ENCODE measurements around the gene BLOC1S6. TPM values are rescaled to one million over a fixed set of nuclear protein-coding genes. Genes with fewer than 3 reads are reported as not detected.

Gene BLOC1S6
- polyA plus RNA-seq, 2 of the 4 experiments (the other 2 are of a cell fraction): 19.0 to 30.9 TPM

- Histone ChIP-seq H3K27ac (peak overlapping the region; percentile 81 to 86), H3K4me1 (peaks cover 84% of the 10 kb centered on the region)
These were observed 58.1 kb downstream of the BLOC1S6 start for GRCh38 chr15:45645026-45645980.

More at GRCh38 chr15:45645026-45645980, 58.1 kb downstream of the BLOC1S6 start:
- WGBS (ENCODE audit: missing lambda C conversion rate): 40% methylated on average over 9 of the region's 9 CpGs
- ATAC-seq: peak in 1 of 2 experiments; percentile 55; a peak in 3 of 6 replicates
- CTCF ChIA-PET: interaction anchor here (1.0 to 1.6 kb wide), 3 partner anchors 9 to 60 kb away, joined by 3 to 11 read pairs (median 3); no protein-coding TSS in a partner anchor
- Histone ChIP-seq H3K4me3 (no peak overlapping the region), H3K9me3 (no peaks in the 10 kb centered on the region), H3K4me2 (peak overlapping the region; percentile 70)
- TF ChIP-seq JUN (IDR thresholded peaks at IDR 0.05) (0 out of 5 replicates have a peak, but pooled peaks of 1 of the 2 experiments have one; percentile 30), KDM5A (IDR thresholded peaks at IDR 0.05) (no peak), SREBF2 (IDR thresholded peaks at IDR 0.05) (no peak), CEBPB (IDR thresholded peaks at IDR 0.05) (peak; percentile 72 to 89), RFX5 (IDR thresholded peaks at IDR 0.05) (no peak), EP300 (IDR thresholded peaks at IDR 0.05) (peak in 1 of 2 experiments; percentile 44; a peak in 1 of 5 replicates), RARB (CRISPR knock-in tag; IDR thresholded peaks at IDR 0.05) (no peak), GATA3 (IDR thresholded peaks at IDR 0.05; ENCODE audit: borderline replicate concordance) (peak; percentile 63; the same call in 1 of the 2 replicates), CBX2 (IDR thresholded peaks at IDR 0.05; ENCODE audit: borderline replicate concordance, low read depth) (no peak), FOSL2 (IDR thresholded peaks at IDR 0.05) (no peak), FOSL2 (CRISPR knock-in tag; IDR thresholded peaks at IDR 0.05) (peak; percentile 45; the same call in 1 of the 2 replicates), HDAC2 (IDR thresholded peaks at IDR 0.05) (no peak), CHD2 (IDR thresholded peaks at IDR 0.05; ENCODE audit: low read length, partially characterized antibody) (no peak), FOXS1 (CRISPR knock-in tag; IDR thresholded peaks at IDR 0.05) (no peak), HOXB13 (CRISPR knock-in tag; IDR thresholded peaks at IDR 0.05; ENCODE audit: low read depth) (no peak), HMGXB4 (CRISPR knock-in tag; IDR thresholded peaks at IDR 0.05; ENCODE audit: borderline replicate concordance) (no peak), MAZ (IDR thresholded peaks at IDR 0.05; ENCODE audit: borderline replicate concordance, low read depth, low read length) (no peak), HOXB5 (CRISPR knock-in tag; IDR thresholded peaks at IDR 0.05) (no peak), ZFP36 (IDR thresholded peaks at IDR 0.05; ENCODE audit: borderline replicate concordance, partially characterized antibody) (no peak), RCOR1 (IDR thresholded peaks at IDR 0.05; ENCODE audit: low read depth, low read length) (no peak), CTCF (IDR thresholded peaks at IDR 0.05) (no peak), NPAS2 (CRISPR knock-in tag; IDR thresholded peaks at IDR 0.05; ENCODE audit: borderline replicate concordance) (no peak), SMC3 (IDR thresholded peaks at IDR 0.05) (no peak)
- TF ChIP-seq, protein P1, sequence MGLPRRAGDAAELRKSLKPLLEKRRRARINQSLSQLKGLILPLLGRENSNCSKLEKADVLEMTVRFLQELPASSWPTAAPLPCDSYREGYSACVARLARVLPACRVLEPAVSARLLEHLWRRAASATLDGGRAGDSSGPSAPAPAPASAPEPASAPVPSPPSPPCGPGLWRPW (IDR thresholded peaks at IDR 0.05): no peak
- TF ChIP-seq, protein P2, sequence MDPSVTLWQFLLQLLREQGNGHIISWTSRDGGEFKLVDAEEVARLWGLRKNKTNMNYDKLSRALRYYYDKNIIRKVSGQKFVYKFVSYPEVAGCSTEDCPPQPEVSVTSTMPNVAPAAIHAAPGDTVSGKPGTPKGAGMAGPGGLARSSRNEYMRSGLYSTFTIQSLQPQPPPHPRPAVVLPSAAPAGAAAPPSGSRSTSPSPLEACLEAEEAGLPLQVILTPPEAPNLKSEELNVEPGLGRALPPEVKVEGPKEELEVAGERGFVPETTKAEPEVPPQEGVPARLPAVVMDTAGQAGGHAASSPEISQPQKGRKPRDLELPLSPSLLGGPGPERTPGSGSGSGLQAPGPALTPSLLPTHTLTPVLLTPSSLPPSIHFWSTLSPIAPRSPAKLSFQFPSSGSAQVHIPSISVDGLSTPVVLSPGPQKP (IDR thresholded peaks at IDR 0.05; ENCODE audit: low read depth, low read length): no peak
- TF ChIP-seq, protein P3, sequence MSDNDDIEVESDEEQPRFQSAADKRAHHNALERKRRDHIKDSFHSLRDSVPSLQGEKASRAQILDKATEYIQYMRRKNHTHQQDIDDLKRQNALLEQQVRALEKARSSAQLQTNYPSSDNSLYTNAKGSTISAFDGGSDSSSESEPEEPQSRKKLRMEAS (IDR thresholded peaks at IDR 0.05): 0 out of 2 replicates have a peak, but pooled peaks have one; percentile 38
- POLR2A ChIA-PET: interaction anchor here (0.9 to 1.1 kb wide), 2 partner anchors 8 to 10 kb away, joined by 4 read pairs; partner anchors contain the start of gene SQOR
- DNase-seq (ENCODE audit: low read depth in 1 of 2, low spot score in 1 of 2): peak in 1 of 2 experiments; percentile 79
- FAIRE-seq: no peak

Data from A549 (cell line).